IMR-90 (cell line): ENCODE measurements around the gene CELSR1. TPM values are rescaled to one million over a fixed set of nuclear protein-coding genes. Genes with fewer than 3 reads are reported as not detected.
A peak's percentile ranks its signal among the peaks of the same experiment; 100 is the strongest.

Experiments used
- ATAC-seq: fragments of 200-7000 bp; cut with Tn5 transposase; 2 replicates; pipeline ENCODE4 v1.9.1; 2020; ENCODE audit warnings: low read depth, mild to moderate bottlenecking, moderate library complexity
- BruUV-seq: library from RNA; stranded (reverse); fragments of 400-500 nt; replicated peaks from 2 replicates; lab custom pipeline; 2021; lab: Mats Ljungman, UMichigan
- CTCF ChIA-PET: fragments of 300-600 bp; formaldehyde crosslinking; extraction: SDS; loops from one replicate; lab custom pipeline; 2021; ENCODE audit warnings: antibody characterized with exemption; lab: Yijun Ruan, JAX
- POLR2A ChIA-PET: fragments of 300-600 bp; sonication (Branson Sonifier 250); formaldehyde crosslinking; loops from one replicate; lab custom pipeline; 2022; ENCODE audit warnings: antibody characterized with exemption; ENCODE audit not compliant: unreplicated experiment; lab: Charles Lee
- DNase-seq: peaks from one replicate; pipeline ENCODE4 v3.0.0; 2013
- H2AFZ ChIP-seq: replicated peaks from 2 replicates; pipeline ENCODE3; 2013; ENCODE audit warnings: low read length, mild to moderate bottlenecking; ENCODE audit not compliant: poor library complexity
- H2AK5ac ChIP-seq: 2 replicates; pipeline ENCODE4 v1.6.1; 2013; ENCODE audit warnings: low read depth, low read length, inconsistent platforms
- H2AK9ac ChIP-seq: replicated peaks from 2 replicates; pipeline ENCODE3; 2013; ENCODE audit warnings: mild to moderate bottlenecking, low read depth, low read length, moderate library complexity; ENCODE audit not compliant: poor library complexity
- H2BK120ac ChIP-seq: 2 replicates; pipeline ENCODE4 v1.6.1; 2013; ENCODE audit warnings: low read depth, low read length, inconsistent platforms
- H2BK15ac ChIP-seq: 3 replicates; pipeline ENCODE4 v1.6.1; 2013; ENCODE audit warnings: low read depth, low read length, inconsistent platforms
- H2BK20ac ChIP-seq: 2 replicates; pipeline ENCODE4 v1.6.1; 2013; ENCODE audit warnings: low read depth, mild to moderate bottlenecking, inconsistent platforms, low read length, moderate library complexity
- H2BK5ac ChIP-seq: 2 replicates; pipeline ENCODE4 v1.6.1; 2013; ENCODE audit warnings: mild to moderate bottlenecking, low read depth, low read length, inconsistent platforms; ENCODE audit not compliant: poor library complexity, severe bottlenecking
- H3K14ac ChIP-seq: replicated peaks from 2 replicates; pipeline ENCODE4 v1.6.1; 2013; ENCODE audit warnings: low read depth, low read length, inconsistent platforms
- H3K18ac ChIP-seq: 2 replicates; pipeline ENCODE4 v1.6.1; 2013; ENCODE audit warnings: low read depth, low read length, control low read depth
- H3K23ac ChIP-seq: 2 replicates; pipeline ENCODE4 v1.6.1; 2013; ENCODE audit warnings: low read depth, low read length, inconsistent platforms
- H3K27ac ChIP-seq: 2 replicates; pipeline ENCODE4 v1.5.1; 2013; ENCODE audit warnings: mild to moderate bottlenecking, control low read depth, low read length; ENCODE audit not compliant: insufficient read depth
- H3K27me3 ChIP-seq: 2 replicates; pipeline ENCODE4 v1.6.1; 2013; ENCODE audit warnings: low read length; ENCODE audit not compliant: control insufficient read depth, insufficient read depth
- H3K36me3 ChIP-seq: 2 replicates; pipeline ENCODE4 v1.6.1; 2013; ENCODE audit warnings: low read length, mixed read lengths; ENCODE audit not compliant: control insufficient read depth, insufficient read depth
- H3K4ac ChIP-seq: 2 replicates; pipeline ENCODE4 v1.6.1; 2013; ENCODE audit warnings: low read depth, low read length, inconsistent platforms
- H3K4me1 ChIP-seq: 2 replicates; pipeline ENCODE4 v1.6.1; 2013; ENCODE audit warnings: low read length, mixed read lengths; ENCODE audit not compliant: control insufficient read depth, insufficient read depth
- H3K4me2 ChIP-seq: 2 replicates; pipeline ENCODE4 v1.6.1; 2013; ENCODE audit warnings: low read depth, mild to moderate bottlenecking, control low read depth, low read length, moderate library complexity
- H3K4me3 ChIP-seq: 2 replicates; pipeline ENCODE4 v1.5.1; 2013; ENCODE audit warnings: low read depth, mild to moderate bottlenecking, control low read depth, low read length, moderate library complexity; ENCODE audit not compliant: insufficient read depth
- H3K56ac ChIP-seq: 2 replicates; pipeline ENCODE4 v1.6.1; 2013; ENCODE audit warnings: low read length, inconsistent platforms; ENCODE audit not compliant: insufficient read depth; ENCODE audit errors: extremely low read depth
- H3K79me1 ChIP-seq, 2 experiments: 2 replicates each; pipeline ENCODE4 v1.6.1; 2013; ENCODE audit warnings: low read length in 2 of 2, inconsistent platforms in 1 of 2, low read depth in 1 of 2
- H3K9ac ChIP-seq: 2 replicates; pipeline ENCODE4 v1.6.1; 2013; ENCODE audit warnings: low read depth, low read length, control low read depth
- H3K9me1 ChIP-seq: 2 replicates; pipeline ENCODE4 v1.6.1; 2013; ENCODE audit warnings: low read length, inconsistent platforms; ENCODE audit not compliant: insufficient read depth
- H3K9me3 ChIP-seq: 2 replicates; pipeline ENCODE4 v1.6.1; 2013; ENCODE audit warnings: low read length; ENCODE audit not compliant: control insufficient read depth, insufficient read depth
- H4K20me1 ChIP-seq: 2 replicates; pipeline ENCODE4 v1.6.1; 2013; ENCODE audit warnings: low read length, inconsistent platforms; ENCODE audit not compliant: insufficient read depth
- H4K5ac ChIP-seq: 2 replicates; pipeline ENCODE4 v1.6.1; 2013; ENCODE audit warnings: mild to moderate bottlenecking, low read depth, low read length, control low read depth
- H4K8ac ChIP-seq, 2 experiments: 2 replicates each; pipeline ENCODE4 v1.6.1; 2013; ENCODE audit warnings: low read depth in 2 of 2, low read length in 2 of 2, control low read depth in 1 of 2, inconsistent platforms in 1 of 2
- H4K91ac ChIP-seq: 2 replicates; pipeline ENCODE4 v1.6.1; 2013; ENCODE audit warnings: low read depth, low read length, inconsistent platforms; ENCODE audit not compliant: insufficient read depth
- BHLHE40 ChIP-seq: fragments of 150-350 bp; IDR thresholded peaks from 2 replicates; pipeline ENCODE4 v1.6.1; 2016; ENCODE audit warnings: mild to moderate bottlenecking, low read depth, low read length
- CEBPB ChIP-seq: IDR thresholded peaks from 2 replicates; pipeline ENCODE4 v1.6.1; 2012; ENCODE audit warnings: low read depth, low read length, improper control_type of control experiment
- CHD1 ChIP-seq: IDR thresholded peaks from 2 replicates; pipeline ENCODE4 v1.6.1; 2012; ENCODE audit warnings: low read depth, low read length, improper control_type of control experiment
- CTCF ChIP-seq: conservative IDR thresholded peaks from 2 replicates; pipeline ENCODE4 v1.5.1; 2012; ENCODE audit warnings: mild to moderate bottlenecking, low read depth, low read length, improper control_type of control experiment
- ELK1 ChIP-seq: fragments of 150-350 bp; IDR thresholded peaks from 2 replicates; pipeline ENCODE4 v1.6.1; 2016; ENCODE audit warnings: low read depth, mild to moderate bottlenecking, low read length, moderate library complexity, borderline replicate concordance
- FOS ChIP-seq: fragments of 150-350 bp; IDR thresholded peaks from 2 replicates; pipeline ENCODE4 v1.6.1; 2016; ENCODE audit warnings: low read depth, low read length
- MAFK ChIP-seq: IDR thresholded peaks from 2 replicates; pipeline ENCODE4 v1.6.1; 2012; ENCODE audit warnings: low read depth, low read length, improper control_type of control experiment
- MAZ ChIP-seq: IDR thresholded peaks from 2 replicates; pipeline ENCODE4 v1.6.1; 2012; ENCODE audit warnings: low read depth, mild to moderate bottlenecking, low read length, improper control_type of control experiment, moderate library complexity, borderline replicate concordance
- MXI1 ChIP-seq: IDR thresholded peaks from 2 replicates; pipeline ENCODE4 v1.6.1; 2012; ENCODE audit warnings: low read depth, mild to moderate bottlenecking, low read length, moderate library complexity, borderline replicate concordance
- NFE2L2 ChIP-seq: fragments of 150-350 bp; IDR thresholded peaks from 2 replicates; pipeline ENCODE4 v1.6.1; 2016; ENCODE audit warnings: low read depth, mild to moderate bottlenecking, low read length
- POLR2A ChIP-seq: IDR thresholded peaks from 2 replicates; pipeline ENCODE4 v1.6.1; 2012; ENCODE audit warnings: mild to moderate bottlenecking, low read depth, low read length
- RAD21 ChIP-seq: IDR thresholded peaks from 2 replicates; pipeline ENCODE4 v1.6.1; 2012; ENCODE audit warnings: low read length, improper control_type of control experiment
- RCOR1 ChIP-seq: IDR thresholded peaks from 2 replicates; pipeline ENCODE4 v1.6.1; 2012; ENCODE audit warnings: mild to moderate bottlenecking, low read length, improper control_type of control experiment; ENCODE audit not compliant: insufficient replicate concordance
- RFX5 ChIP-seq: IDR thresholded peaks from 2 replicates; pipeline ENCODE4 v1.8.0; 2012; ENCODE audit warnings: low read depth, mild to moderate bottlenecking, low read length, moderate library complexity
- SMC3 ChIP-seq: fragments of 150-350 bp; IDR thresholded peaks from 2 replicates; pipeline ENCODE4 v1.6.1; 2016; ENCODE audit warnings: low read depth, mild to moderate bottlenecking, antibody characterized with exemption, low read length, moderate library complexity
- USF2 ChIP-seq: fragments of 150-350 bp; IDR thresholded peaks from 2 replicates; pipeline ENCODE4 v1.6.1; 2017; ENCODE audit warnings: mild to moderate bottlenecking, antibody characterized with exemption, low read length, low read depth
- WGBS, 2 experiments: methylation state at CpG; one replicate each; pipeline versions ENCODE4 v1.1.5 to v1.1.7; 2013; ENCODE audit warnings: missing lambda C conversion rate in 2 of 2; ENCODE audit not compliant: insufficient read length in 1 of 2; ENCODE audit errors: extremely low coverage in 2 of 2; 5-methylcytosine and 5-hydroxymethylcytosine counted together
- dilution Hi-C: fragments of 300-500 bp; cut with HindIII; formaldehyde crosslinking; loops from one replicate; pipeline ENCODE4 v1.14.3; 2018; ENCODE audit warnings: low sequenced_read_pairs; ENCODE audit not compliant: unreplicated experiment
- in situ Hi-C: fragments of 300-500 bp; cut with MboI; formaldehyde crosslinking; loops from 3 replicates; pipeline ENCODE4 v1.14.3; 2019; ENCODE audit warnings: low sequenced_read_pairs, inconsistent platforms, mixed read lengths
- intact Hi-C: fragments of 100-400 bp; cut with micrococcal nuclease; formaldehyde crosslinking; loops from 2 replicates; pipeline ENCODE4 v1.10.0; 2022
- polyA plus RNA-seq, 3 experiments: library from polyadenylated mRNA; depleted of rRNA; stranded (reverse); fragments of >200 nt; gene quantifications; 2 replicates each; pipeline ENCODE4 v1.2.3, GENCODE V29; 2012; ENCODE audit warnings: low replicate concordance in 1 of 3
- total RNA-seq: library from RNA; depleted of rRNA; stranded (reverse); fragments of >200 nt; gene quantifications from 2 replicates; pipeline ENCODE4 v1.2.3, GENCODE V29; 2012

CELSR1 gene
- total and polyA plus RNA-seq, 2 of the 4 experiments (the other 2 are of a cell fraction) = 0.36 to 0.82 TPM

- H2AK9ac ChIP-seq = peak overlapping the region; percentile 23
- CTCF ChIA-PET = interaction anchor here (1.9 kb wide), 1 partner anchor 19 kb away, joined by 4 read pairs; no protein-coding TSS in a partner anchor
- intact Hi-C loops (loop anchor here (1.0 kb wide), 1 partner anchor 187 kb away; no protein-coding TSS in a partner anchor), in situ Hi-C loops (no loop called here), dilution Hi-C loops (no loop called here)
- H3K9me1 ChIP-seq = no peaks in the 10 kb centered on the region
- no peak overlapping the region for H2BK120ac ChIP-seq
- no peaks in the 10 kb centered on the region; a peak in 2 of 4 replicates for H3K79me1 ChIP-seq
- H3K9me3 ChIP-seq = no peaks in the 10 kb centered on the region
- no peak overlapping the region for H3K4me3 ChIP-seq
- H2AFZ ChIP-seq = peak overlapping the region; percentile 65
- no peaks in the 10 kb centered on the region for H3K27me3 ChIP-seq
- no peak overlapping the region for H2BK5ac ChIP-seq
- H3K56ac ChIP-seq = no peak overlapping the region
- H4K20me1 ChIP-seq = peaks cover 27% of the 10 kb centered on the region
- no peaks in the 10 kb centered on the region for H3K4me1 ChIP-seq
- H3K18ac ChIP-seq = no peak overlapping the region
- no peak overlapping the region for H3K23ac ChIP-seq
- no peak overlapping the region for H3K9ac ChIP-seq
- H4K91ac ChIP-seq = no peak overlapping the region
- H3K36me3 ChIP-seq = peaks cover 60% of the 10 kb centered on the region
- no peak overlapping the region for H2AK5ac ChIP-seq
- no peak overlapping the region for H2BK15ac ChIP-seq
- no peak overlapping the region for H4K8ac ChIP-seq
- no peak overlapping the region for H3K14ac ChIP-seq
- no peak overlapping the region for H4K5ac ChIP-seq
- TF ChIP-seq MAZ = no peak
- peak; percentile 77 for TF ChIP-seq SMC3
- no peak for TF ChIP-seq BHLHE40
- no peak for TF ChIP-seq POLR2A
- no peak for TF ChIP-seq CHD1
- TF ChIP-seq RAD21 = peak; percentile 79
- no peak for TF ChIP-seq MXI1
- no peak for TF ChIP-seq RFX5
- no peak for TF ChIP-seq CEBPB
- no peak for TF ChIP-seq MAFK
- TF ChIP-seq USF2 = no peak
- TF ChIP-seq RCOR1 = no peak
- TF ChIP-seq NFE2L2 = no peak
- TF ChIP-seq FOS = no peak
- TF ChIP-seq ELK1 = no peak
- TF ChIP-seq CTCF = peak; percentile 68
- peak; percentile 81 for ATAC-seq
- peak; percentile 40 for DNase-seq
- H2BK20ac ChIP-seq = no peak overlapping the region
- POLR2A ChIA-PET = no interaction called here
- 67% methylated on average over 1 of the region's 22 CpGs; no CpG with 5 or more reads in 1 of the 2 experiments for WGBS, 2 experiments
- H3K27ac ChIP-seq = no peak overlapping the region
- no peak overlapping the region for H3K4me2 ChIP-seq
- no peak overlapping the region for H3K4ac ChIP-seq
- no TSS peak for BruUV-seq
These were observed 181.9 kb downstream of the CELSR1 start for GRCh38 chr22:46355369-46355995.
